Measurements from ENCODE around the gene MOCOS. TPM values are rescaled to one million over a fixed set of nuclear protein-coding genes. Genes with fewer than 3 reads are reported as not detected.

MOCOS gene
- polyA plus RNA-seq, 1 donor, result 3.8 TPM

DNA sequence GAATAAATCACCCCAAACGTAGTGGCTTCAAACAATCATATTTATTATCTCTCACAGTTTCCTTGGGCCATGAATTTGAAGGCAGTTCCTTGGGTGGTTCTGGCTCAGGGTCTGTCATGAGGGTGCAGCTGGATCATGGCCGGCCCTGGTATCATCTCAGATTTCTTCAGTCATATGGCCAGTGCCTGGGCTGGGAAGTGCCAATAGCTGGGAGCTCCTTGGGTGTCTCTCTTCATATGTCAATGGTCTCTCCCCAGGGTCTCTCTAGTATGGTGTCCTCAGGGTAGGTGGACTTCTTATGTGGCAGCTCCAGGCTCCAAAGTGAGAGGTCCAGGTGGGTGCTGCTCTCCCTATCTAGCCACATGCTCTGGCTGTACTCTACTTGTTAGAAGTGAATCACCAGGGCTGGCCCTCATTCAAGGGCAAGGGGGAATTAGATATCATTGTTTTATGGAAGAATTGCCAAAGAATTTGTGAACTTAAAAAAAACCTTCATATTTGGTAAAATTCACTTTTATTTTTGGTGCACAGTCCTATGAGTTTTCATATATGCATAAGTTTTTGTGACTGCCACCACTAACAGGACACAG lies 125.6 kb downstream of the MOCOS start:
- H3K27me3 ChIP-seq (ENCODE audit: control insufficient read depth, insufficient read depth, low read length), result peaks cover 9% of the 10 kb centered on the region
- H3K27ac ChIP-seq (ENCODE audit: low read length), result no peak overlapping the region
- no CpG with 5 or more reads among the region's 2 CpGs for WGBS (ENCODE audit: insufficient coverage, low lambda C conversion rate)

GRCh38 chr18:36314098-36314497 lies 126.8 kb downstream of the MOCOS start:
- no CpG with 5 or more reads among the region's 4 CpGs for WGBS (ENCODE audit: insufficient coverage, low lambda C conversion rate)

More for the DNA sequence above, 125.6 kb downstream of the MOCOS start:
- Histone ChIP-seq H3K4me1 (ENCODE audit: control insufficient read depth, insufficient read depth, low read length) (no peaks in the 10 kb centered on the region), H3K9me3 (ENCODE audit: control insufficient read depth, low read depth, low read length) (no peaks in the 10 kb centered on the region), H3K36me3 (ENCODE audit: control insufficient read depth, insufficient read depth, low read length) (no peaks in the 10 kb centered on the region), H3K4me3 (ENCODE audit: low read length) (no peak overlapping the region)
- no peak for DNase-seq

GRCh38 chr18:36314754-36315153 lies 127.5 kb downstream of the MOCOS start:
- H3K27me3 ChIP-seq (ENCODE audit: control insufficient read depth, insufficient read depth, low read length), result peaks cover 4% of the 10 kb centered on the region
- no peak overlapping the region for H3K4me3 ChIP-seq (ENCODE audit: low read length)
- H3K27ac ChIP-seq (ENCODE audit: low read length), result no peak overlapping the region
- no peaks in the 10 kb centered on the region for H3K9me3 ChIP-seq (ENCODE audit: control insufficient read depth, low read depth, low read length)
- no CpG with 5 or more reads among the region's 4 CpGs for WGBS (ENCODE audit: insufficient coverage, low lambda C conversion rate)
- H3K36me3 ChIP-seq (ENCODE audit: control insufficient read depth, insufficient read depth, low read length), result no peaks in the 10 kb centered on the region
- DNase-seq, result no peak
- H3K4me1 ChIP-seq (ENCODE audit: control insufficient read depth, insufficient read depth, low read length), result no peaks in the 10 kb centered on the region

More at GRCh38 chr18:36314098-36314497, 126.8 kb downstream of the MOCOS start:
- Histone ChIP-seq H3K4me1 (ENCODE audit: control insufficient read depth, insufficient read depth, low read length) (no peaks in the 10 kb centered on the region), H3K4me3 (ENCODE audit: low read length) (no peak overlapping the region), H3K9me3 (ENCODE audit: control insufficient read depth, low read depth, low read length) (no peaks in the 10 kb centered on the region), H3K36me3 (ENCODE audit: control insufficient read depth, insufficient read depth, low read length) (no peaks in the 10 kb centered on the region), H3K27ac (ENCODE audit: low read length) (no peak overlapping the region), H3K27me3 (ENCODE audit: control insufficient read depth, insufficient read depth, low read length) (peaks cover 9% of the 10 kb centered on the region)
- DNase-seq, result no peak

GRCh38 chr18:36315736-36316135 lies 128.4 kb downstream of the MOCOS start:
- no peaks in the 10 kb centered on the region for H3K9me3 ChIP-seq (ENCODE audit: control insufficient read depth, low read depth, low read length)
- H3K27ac ChIP-seq (ENCODE audit: low read length), result no peak overlapping the region
- H3K4me3 ChIP-seq (ENCODE audit: low read length), result no peak overlapping the region
- no CpG with 5 or more reads among the region's 10 CpGs for WGBS (ENCODE audit: insufficient coverage, low lambda C conversion rate)
- peaks cover 4% of the 10 kb centered on the region for H3K27me3 ChIP-seq (ENCODE audit: control insufficient read depth, insufficient read depth, low read length)
- DNase-seq, result no peak
- no peaks in the 10 kb centered on the region for H3K36me3 ChIP-seq (ENCODE audit: control insufficient read depth, insufficient read depth, low read length)
- H3K4me1 ChIP-seq (ENCODE audit: control insufficient read depth, insufficient read depth, low read length), result no peaks in the 10 kb centered on the region

DNA sequence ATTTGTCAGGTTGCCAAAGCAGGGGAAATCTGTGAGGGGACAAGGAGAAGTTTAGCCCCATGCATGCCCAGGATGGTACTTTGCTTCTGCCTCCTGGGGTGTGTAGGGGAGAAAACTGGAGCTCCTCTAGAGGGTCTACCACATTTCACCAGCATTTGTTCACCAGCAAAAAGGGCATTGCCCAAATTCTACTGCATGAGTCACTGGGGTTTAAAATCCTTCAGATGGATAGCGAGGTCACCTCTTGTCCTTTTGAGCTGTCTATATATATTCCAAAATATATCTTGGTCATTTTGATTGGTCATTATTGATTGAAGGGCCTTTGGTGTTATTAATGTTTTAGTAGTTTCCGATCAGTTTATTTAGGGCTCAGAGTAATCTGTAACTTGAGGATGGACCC lies 128.9 kb downstream of the MOCOS start:
- no peaks in the 10 kb centered on the region for H3K36me3 ChIP-seq (ENCODE audit: control insufficient read depth, insufficient read depth, low read length)
- no peak overlapping the region for H3K4me3 ChIP-seq (ENCODE audit: low read length)
- peaks cover 4% of the 10 kb centered on the region for H3K27me3 ChIP-seq (ENCODE audit: control insufficient read depth, insufficient read depth, low read length)
- H3K27ac ChIP-seq (ENCODE audit: low read length), result no peak overlapping the region
- no peaks in the 10 kb centered on the region for H3K4me1 ChIP-seq (ENCODE audit: control insufficient read depth, insufficient read depth, low read length)
- no peak for DNase-seq
- no peaks in the 10 kb centered on the region for H3K9me3 ChIP-seq (ENCODE audit: control insufficient read depth, low read depth, low read length)
- no CpG with 5 or more reads among the region's 2 CpGs for WGBS (ENCODE audit: insufficient coverage, low lambda C conversion rate)

Other genes starting within 250 kb of the MOCOS start
- 52.2 TPM for gene RPRD1A, start 119.9 kb upstream of the MOCOS start, polyA plus RNA-seq
- 19.9 TPM for gene SLC39A6, start 58.2 kb upstream of the MOCOS start, polyA plus RNA-seq
- 92.4 TPM for gene ELP2, start 57.6 kb upstream of the MOCOS start, polyA plus RNA-seq
- 10.5 TPM for gene FHOD3, start 110.2 kb downstream of the MOCOS start, polyA plus RNA-seq